22Rv1 (cell line): ENCODE measurements around the gene NIPAL3.

Experiments used
- H3K27ac ChIP-seq: fragments of 450-650 bp; 2 replicates; pipeline ENCODE4 v1.5.1; 2017
- ZFX ChIP-seq: fragments of 450-650 bp; IDR thresholded peaks from 2 replicates; pipeline ENCODE4 v1.6.1; 2017; ENCODE audit warnings: antibody characterized with exemption, borderline replicate concordance
- TF ChIP-seq, protein P1 (sequence below): fragments of 450-650 bp; IDR thresholded peaks from 2 replicates; pipeline ENCODE4 v1.5.1; 2017; ENCODE audit warnings: mild to moderate bottlenecking

Gene NIPAL3

DNA sequence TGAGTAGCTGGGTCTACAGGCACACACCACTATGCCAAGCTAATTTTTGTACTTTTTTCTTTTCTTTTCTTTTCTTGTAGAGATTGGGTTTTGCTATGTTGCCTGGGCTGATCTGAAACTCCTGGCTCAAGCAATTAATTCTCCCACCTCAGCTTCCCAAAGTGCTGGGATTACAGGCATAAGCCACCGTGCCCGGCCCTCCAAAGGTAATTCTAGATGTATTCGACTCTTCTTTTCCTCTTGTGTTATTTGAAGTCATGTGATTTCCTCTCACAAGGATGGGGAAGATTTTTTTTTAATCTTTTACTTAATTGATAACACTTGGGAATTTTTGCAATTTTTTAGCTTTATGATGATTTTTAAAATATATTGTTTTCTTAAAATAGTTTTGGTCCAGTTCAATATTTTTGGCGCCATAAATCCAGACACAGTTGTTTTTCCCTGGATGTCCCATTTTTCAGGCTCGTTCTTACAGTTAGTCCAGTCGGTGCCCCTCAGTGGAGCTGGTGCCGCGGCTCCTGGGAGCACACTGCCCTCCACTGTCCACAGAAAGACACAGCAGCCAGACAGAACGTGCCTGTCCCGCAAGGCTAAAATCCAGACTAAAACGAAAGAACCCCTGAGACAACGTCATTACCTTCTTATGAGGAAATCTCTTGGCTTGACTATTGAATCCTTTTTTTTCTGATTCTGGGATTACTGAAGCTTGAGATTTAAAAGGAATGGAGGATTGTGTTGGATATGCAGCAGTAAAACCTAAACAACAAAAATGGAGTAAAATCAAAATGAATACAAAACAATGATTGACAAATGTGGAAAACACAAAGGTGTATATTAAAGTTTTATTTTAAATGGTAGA is 24.4 kb upstream of the NIPAL3 start:
- no peak overlapping the region for H3K27ac ChIP-seq
- TF ChIP-seq ZFX = no peak
- TF ChIP-seq, protein P1, sequence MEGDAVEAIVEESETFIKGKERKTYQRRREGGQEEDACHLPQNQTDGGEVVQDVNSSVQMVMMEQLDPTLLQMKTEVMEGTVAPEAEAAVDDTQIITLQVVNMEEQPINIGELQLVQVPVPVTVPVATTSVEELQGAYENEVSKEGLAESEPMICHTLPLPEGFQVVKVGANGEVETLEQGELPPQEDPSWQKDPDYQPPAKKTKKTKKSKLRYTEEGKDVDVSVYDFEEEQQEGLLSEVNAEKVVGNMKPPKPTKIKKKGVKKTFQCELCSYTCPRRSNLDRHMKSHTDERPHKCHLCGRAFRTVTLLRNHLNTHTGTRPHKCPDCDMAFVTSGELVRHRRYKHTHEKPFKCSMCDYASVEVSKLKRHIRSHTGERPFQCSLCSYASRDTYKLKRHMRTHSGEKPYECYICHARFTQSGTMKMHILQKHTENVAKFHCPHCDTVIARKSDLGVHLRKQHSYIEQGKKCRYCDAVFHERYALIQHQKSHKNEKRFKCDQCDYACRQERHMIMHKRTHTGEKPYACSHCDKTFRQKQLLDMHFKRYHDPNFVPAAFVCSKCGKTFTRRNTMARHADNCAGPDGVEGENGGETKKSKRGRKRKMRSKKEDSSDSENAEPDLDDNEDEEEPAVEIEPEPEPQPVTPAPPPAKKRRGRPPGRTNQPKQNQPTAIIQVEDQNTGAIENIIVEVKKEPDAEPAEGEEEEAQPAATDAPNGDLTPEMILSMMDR = peak; percentile 96

DNA sequence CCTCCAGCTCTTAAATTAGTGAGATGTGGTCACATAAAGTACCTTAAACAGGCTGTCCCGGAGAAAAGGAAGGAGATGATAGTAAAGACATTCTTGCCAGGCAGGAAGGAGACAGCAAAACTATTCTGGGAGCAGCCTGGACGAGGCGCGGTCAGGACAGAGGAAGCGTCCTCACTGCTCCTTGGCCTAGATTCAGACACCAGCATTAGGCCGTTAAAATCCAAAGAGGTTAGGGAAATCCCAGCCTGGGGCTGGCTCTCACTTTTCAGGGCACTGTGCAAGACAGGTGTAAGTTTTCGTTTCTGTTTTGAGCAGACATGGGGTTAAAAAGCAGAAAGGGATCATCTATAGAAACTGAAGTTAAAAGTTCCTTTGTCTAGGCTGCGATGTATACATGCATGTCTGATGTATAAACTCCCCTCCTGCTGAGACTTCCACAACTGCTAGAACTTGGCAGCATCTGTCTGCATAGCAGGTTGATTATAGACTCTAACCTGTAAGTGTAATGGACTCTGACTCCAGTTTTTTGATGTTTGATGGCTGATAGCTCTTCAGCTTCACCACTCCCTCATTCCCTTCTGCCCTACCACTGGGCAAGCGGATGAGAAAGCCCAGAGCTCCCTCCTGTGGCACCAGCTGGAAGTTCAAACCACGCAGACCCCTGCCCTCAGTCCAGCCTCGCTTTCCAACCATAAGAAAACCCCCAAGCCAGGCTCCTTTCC is 23.6 kb upstream of the NIPAL3 start:
- no peak overlapping the region for H3K27ac ChIP-seq
- TF ChIP-seq, protein P1 = peak; percentile 84
- no peak for TF ChIP-seq ZFX

DNA sequence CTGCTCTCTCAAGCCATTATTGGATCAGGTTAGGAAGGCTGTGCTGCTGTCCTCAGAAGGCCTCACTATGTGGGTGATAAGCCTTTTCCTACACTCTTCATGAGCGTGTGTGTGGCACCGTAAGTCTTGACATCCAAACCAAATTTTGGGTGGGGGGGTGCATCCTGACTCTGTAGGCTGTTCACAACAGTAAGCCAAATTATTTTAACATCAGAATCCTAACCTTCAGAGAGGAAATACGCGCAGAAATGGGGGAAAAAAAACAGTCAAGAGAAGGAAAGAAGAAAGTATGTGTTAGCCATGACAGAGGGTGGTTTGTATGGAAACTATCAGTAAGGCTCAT is 23.0 kb upstream of the NIPAL3 start:
- no peak for TF ChIP-seq ZFX
- TF ChIP-seq, protein P1 = peak; percentile 49
- H3K27ac ChIP-seq = no peak overlapping the region

DNA sequence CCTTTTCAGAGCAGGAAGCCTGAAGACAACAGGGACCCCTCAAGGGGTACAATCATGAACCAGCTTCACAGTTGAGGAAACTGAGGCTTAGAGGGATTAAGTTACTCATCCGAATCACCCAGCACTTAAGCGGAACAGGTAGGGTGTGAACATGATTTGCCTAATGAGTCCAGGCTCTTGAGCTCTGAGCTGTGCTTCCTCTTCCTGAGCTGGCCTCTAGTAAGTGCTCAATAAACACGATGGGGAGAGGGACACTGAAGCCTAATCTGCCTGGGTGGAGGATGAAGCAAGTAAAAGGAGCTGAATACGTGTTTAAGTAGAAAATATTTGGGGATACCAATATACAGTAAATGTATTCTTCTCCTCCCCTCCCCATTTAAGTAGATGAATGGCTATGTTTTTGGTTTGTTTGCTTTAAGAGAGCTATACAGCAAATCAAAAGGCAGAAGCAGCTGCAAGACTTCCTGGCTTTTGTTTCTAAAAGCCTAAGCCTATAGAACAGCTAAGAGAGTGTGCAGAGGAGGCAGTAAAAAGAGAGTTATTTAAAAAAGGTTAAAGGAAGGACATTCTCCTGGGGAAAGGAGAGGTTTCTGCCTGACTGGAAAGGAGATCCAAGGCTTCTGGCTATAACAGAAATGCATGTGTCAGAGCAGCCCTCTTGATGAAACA is 22.5 kb upstream of the NIPAL3 start:
- H3K27ac ChIP-seq = no peak overlapping the region
- no peak for TF ChIP-seq ZFX
- TF ChIP-seq, protein P1 = no peak

DNA sequence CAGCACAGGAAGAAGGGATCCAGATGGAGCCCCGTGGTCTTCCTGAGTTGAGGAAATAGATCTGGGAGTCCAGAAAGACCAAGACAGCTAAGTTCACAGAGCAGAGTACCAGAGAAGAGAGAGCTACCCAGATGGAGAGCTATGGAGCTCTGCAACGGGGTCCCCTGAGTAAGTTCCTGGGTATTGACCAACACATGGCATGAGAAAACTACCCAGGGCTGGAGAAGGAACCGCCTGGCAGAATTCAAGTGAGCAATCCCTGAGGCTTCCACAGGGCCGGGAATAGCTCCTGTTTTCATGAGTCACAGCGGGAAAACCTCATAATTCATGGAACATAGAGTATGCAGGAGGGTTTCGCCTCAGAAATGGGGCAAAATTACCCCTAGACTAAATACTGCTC is 21.7 kb upstream of the NIPAL3 start:
- no peak overlapping the region for H3K27ac ChIP-seq
- TF ChIP-seq, protein P1 = no peak
- no peak for TF ChIP-seq ZFX

DNA sequence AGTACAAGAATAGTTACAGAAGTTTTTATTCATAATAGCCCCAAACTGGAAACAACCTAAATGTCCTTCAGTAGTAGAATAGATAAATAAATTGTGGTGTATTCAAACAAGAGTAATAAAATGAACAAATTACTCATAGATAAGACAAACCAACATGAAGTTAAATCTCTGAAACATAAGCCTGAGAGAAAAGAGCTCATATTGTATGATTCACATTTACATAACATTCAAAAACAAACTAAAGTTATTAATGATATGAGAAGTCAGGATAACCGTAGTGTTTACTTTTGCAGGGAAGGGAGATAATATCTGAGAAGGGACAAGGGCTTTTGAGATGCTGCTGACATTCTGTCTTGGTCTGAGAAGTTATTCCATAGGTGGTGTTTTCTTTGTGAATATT is 15.5 kb upstream of the NIPAL3 start:
- TF ChIP-seq ZFX = no peak
- TF ChIP-seq, protein P1 = no peak
- H3K27ac ChIP-seq = no peak overlapping the region

DNA sequence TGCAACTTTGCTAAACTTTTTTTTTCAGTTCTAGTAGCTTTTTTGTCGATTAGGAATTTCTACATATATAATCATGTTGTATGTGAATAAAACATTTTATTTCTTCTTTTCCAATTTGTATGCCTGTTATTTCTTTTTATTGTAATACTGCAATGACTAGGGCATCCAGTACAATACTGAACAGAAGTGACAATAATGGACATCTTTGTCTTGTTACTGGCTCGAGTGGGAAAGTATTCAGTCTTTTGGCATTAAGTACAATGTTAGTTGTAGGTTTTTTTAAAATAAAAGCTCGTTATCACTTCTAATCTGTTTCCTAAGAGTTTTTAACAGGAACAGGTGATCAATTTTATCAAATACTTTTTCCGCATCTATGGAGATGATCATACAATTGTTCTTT is 11.8 kb upstream of the NIPAL3 start:
- TF ChIP-seq, protein P1 = no peak
- no peak for TF ChIP-seq ZFX

More for the DNA sequence above, 11.8 kb upstream of the NIPAL3 start:
- no peak overlapping the region for H3K27ac ChIP-seq
